ENCODE results near the gene PROM1. TPM values are rescaled to one million over a fixed set of nuclear protein-coding genes. Genes with fewer than 3 reads are reported as not detected.

PROM1 gene
- total and polyA plus RNA-seq, 9 donors: 0.10 to 3.3 (median 0.81) TPM

DNA sequence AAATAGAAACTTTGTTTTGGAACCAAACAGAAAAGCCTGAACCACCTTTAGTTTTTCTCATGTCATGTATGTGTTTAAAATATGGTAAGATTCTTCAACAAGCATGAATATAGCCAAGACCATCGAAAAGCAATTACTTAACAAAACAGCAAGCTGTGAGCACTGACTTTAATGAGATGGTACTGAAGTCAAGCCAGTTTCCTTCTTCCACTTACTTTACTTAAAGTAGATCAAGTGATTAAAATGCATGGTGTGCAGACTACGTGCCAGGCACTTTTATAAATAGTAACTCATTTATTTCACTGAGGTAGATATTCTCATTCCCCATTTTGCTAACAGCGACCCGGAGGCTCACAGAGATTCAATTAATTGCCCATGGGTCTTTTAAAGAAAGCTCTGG is 74.7 kb downstream of the PROM1 start:
- 91 to 94% (median 93%) methylated on average over 4 of the region's 4 CpGs for WGBS, 3 donors
- Histone ChIP-seq H3K27ac (no peak overlapping the region), H3K9me3 (no peaks in the 10 kb centered on the region), H3K4me3 (no peak overlapping the region), H3K4me1 (ENCODE audit: insufficient read depth) (no peaks in the 10 kb centered on the region), H3K36me3 (no peaks in the 10 kb centered on the region), H3K27me3 (no peaks in the 10 kb centered on the region)
- TF ChIP-seq EP300 (IDR thresholded peaks at IDR 0.05): no peak
- TF ChIP-seq, protein P1, sequence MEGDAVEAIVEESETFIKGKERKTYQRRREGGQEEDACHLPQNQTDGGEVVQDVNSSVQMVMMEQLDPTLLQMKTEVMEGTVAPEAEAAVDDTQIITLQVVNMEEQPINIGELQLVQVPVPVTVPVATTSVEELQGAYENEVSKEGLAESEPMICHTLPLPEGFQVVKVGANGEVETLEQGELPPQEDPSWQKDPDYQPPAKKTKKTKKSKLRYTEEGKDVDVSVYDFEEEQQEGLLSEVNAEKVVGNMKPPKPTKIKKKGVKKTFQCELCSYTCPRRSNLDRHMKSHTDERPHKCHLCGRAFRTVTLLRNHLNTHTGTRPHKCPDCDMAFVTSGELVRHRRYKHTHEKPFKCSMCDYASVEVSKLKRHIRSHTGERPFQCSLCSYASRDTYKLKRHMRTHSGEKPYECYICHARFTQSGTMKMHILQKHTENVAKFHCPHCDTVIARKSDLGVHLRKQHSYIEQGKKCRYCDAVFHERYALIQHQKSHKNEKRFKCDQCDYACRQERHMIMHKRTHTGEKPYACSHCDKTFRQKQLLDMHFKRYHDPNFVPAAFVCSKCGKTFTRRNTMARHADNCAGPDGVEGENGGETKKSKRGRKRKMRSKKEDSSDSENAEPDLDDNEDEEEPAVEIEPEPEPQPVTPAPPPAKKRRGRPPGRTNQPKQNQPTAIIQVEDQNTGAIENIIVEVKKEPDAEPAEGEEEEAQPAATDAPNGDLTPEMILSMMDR (IDR thresholded peaks at IDR 0.05): no peak
- no peak for TF ChIP-seq POLR2A (IDR thresholded peaks at IDR 0.05)
- no peak for DNase-seq
- intact Hi-C loops (cut with DNase I): loop anchor here in 1 of 4 donors (10.0 kb wide), 1 partner anchor 534 kb away; no protein-coding TSS in a partner anchor

GRCh38 chr4:16007471-16008095 is 76.2 kb downstream of the PROM1 start:
- WGBS, 3 donors: 82 to 88% (median 85%) methylated on average over 5 of the region's 5 CpGs
- DNase-seq: no peak
- intact Hi-C loops (cut with DNase I): loop anchor here in 1 of 4 donors (10.0 kb wide), 1 partner anchor 533 kb away; no protein-coding TSS in a partner anchor
- Histone ChIP-seq H3K9me3 (no peaks in the 10 kb centered on the region), H3K4me3 (no peak overlapping the region), H3K4me1 (ENCODE audit: insufficient read depth) (peaks cover 4% of the 10 kb centered on the region), H3K36me3 (no peaks in the 10 kb centered on the region), H3K27me3 (no peaks in the 10 kb centered on the region), H3K27ac (no peak overlapping the region)
- TF ChIP-seq POLR2A (IDR thresholded peaks at IDR 0.05) (no peak), EP300 (IDR thresholded peaks at IDR 0.05) (no peak)
- TF ChIP-seq, protein P1 (IDR thresholded peaks at IDR 0.05): no peak

DNA sequence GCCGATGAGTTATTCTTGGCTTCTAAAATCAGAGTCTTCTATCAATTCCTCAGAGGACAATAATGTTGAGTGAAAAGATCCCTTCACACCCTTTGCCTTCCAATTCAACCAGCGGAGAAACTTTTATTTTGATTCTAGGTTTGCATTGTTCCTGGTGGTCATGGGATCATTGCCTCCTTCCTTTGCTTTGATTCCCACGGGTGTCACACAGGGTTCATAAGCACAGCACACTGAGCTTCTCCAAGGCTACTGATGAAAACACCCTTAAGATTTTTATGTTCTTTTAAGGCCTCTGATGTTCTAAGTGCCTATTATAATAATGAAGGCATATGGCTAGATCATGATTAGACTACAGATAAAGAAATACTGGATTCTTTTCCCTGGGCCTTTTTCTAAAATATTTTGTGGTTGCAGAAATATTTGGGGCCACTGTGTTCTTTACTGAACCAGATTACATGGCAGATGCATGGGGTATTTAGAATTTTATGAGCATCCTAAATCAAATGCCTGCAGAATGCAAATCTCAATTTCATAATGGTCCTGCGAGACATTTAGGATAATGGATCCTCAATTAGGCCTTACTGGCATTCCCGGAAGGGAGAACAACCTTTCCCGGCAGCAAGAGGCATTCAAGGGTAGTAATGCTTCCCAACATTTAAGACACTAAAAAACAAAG is 76.9 kb downstream of the PROM1 start:
- WGBS, 3 donors: 67 to 70% (median 69%) methylated on average over 6 of the region's 6 CpGs
- TF ChIP-seq POLR2A (IDR thresholded peaks at IDR 0.05): no peak
- TF ChIP-seq, protein P1 (IDR thresholded peaks at IDR 0.05): no peak
- no peak for TF ChIP-seq EP300 (IDR thresholded peaks at IDR 0.05)

GRCh38 chr4:16005676-16006075 is 78.1 kb downstream of the PROM1 start:
- DNase-seq: no peak
- WGBS, 3 donors: 83 to 96% (median 89%) methylated on average over 5 of the region's 5 CpGs
- H3K27me3 ChIP-seq: no peaks in the 10 kb centered on the region
- peaks cover 4% of the 10 kb centered on the region for H3K4me1 ChIP-seq (ENCODE audit: insufficient read depth)
- H3K9me3 ChIP-seq: no peaks in the 10 kb centered on the region
- no peak overlapping the region for H3K4me3 ChIP-seq
- no peak overlapping the region for H3K27ac ChIP-seq
- TF ChIP-seq, protein P1 (IDR thresholded peaks at IDR 0.05): no peak
- TF ChIP-seq POLR2A (IDR thresholded peaks at IDR 0.05): no peak
- TF ChIP-seq EP300 (IDR thresholded peaks at IDR 0.05): no peak
- no peaks in the 10 kb centered on the region for H3K36me3 ChIP-seq
- intact Hi-C loops (cut with DNase I): loop anchor here in 1 of 4 donors (10.0 kb wide), 1 partner anchor 531 kb away; no protein-coding TSS in a partner anchor

More for the DNA sequence above, 76.9 kb downstream of the PROM1 start:
- H3K9me3 ChIP-seq: no peaks in the 10 kb centered on the region
- no peaks in the 10 kb centered on the region for H3K27me3 ChIP-seq
- intact Hi-C loops (cut with DNase I): loop anchor here in 1 of 4 donors (10.0 kb wide), 1 partner anchor 532 kb away; no protein-coding TSS in a partner anchor
- no peaks in the 10 kb centered on the region for H3K36me3 ChIP-seq
- peaks cover 4% of the 10 kb centered on the region for H3K4me1 ChIP-seq (ENCODE audit: insufficient read depth)
- no peak overlapping the region for H3K27ac ChIP-seq
- DNase-seq: no peak
- no peak overlapping the region for H3K4me3 ChIP-seq
